Measurements from ENCODE around the gene FOXJ3.

GRCh38 chr1:42173155-42173933 is 161.7 kb downstream of the FOXJ3 start:
- TF ChIP-seq POLR2AphosphoS5 (IDR thresholded peaks at IDR 0.05; ENCODE audit: insufficient read depth in 1 of 2, low read depth in 1 of 2) (no peak), CTCF (IDR thresholded peaks at IDR 0.05) (peak; percentile 65 to 85 (median 80)), POLR2A (IDR thresholded peaks at IDR 0.05) (no peak)

All from vagina (tissue), 2 donors.